ENCODE measurements around the gene P4HA2. TPM values are rescaled to one million over a fixed set of nuclear protein-coding genes. Genes with fewer than 3 reads are reported as not detected.

Gene P4HA2
- total and polyA plus RNA-seq, 2 experiments from 2014 or later, result 5.9 to 8.0 TPM

DNA sequence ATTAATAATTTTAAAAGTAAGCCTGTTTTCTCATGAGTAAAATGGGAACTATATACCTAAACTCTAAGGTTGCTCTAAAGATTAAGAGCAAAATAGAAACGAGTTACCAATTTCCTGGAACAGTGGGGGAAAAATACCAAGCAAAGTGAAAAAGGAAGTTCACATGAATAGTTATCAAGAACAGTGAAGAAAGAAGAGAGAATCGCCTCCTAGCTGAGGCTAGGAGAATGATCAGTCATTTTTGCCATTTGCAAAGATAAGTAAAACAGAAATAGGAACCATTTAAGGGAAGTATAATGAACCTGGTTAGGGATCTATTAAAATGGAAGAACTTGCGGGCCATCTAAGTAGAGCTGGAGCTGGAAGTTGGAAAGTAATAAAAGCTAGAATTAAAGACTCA lies 50.7 kb downstream of the P4HA2 start:
- no peaks in the 10 kb centered on the region for H4K20me1 ChIP-seq (replicated peaks; ENCODE audit: insufficient read depth)
- no peak overlapping the region for H3K4me2 ChIP-seq
- ATAC-seq (no peak), DNase-seq (ENCODE audit: low spot score) (no peak)
- H3K4me1 Mint-ChIP-seq, result peaks cover 19% of the 10 kb centered on the region; the same call in 2 of the 3 replicates
- H2AFZ ChIP-seq, result no peak overlapping the region
- no peaks in the 10 kb centered on the region for H3K79me2 ChIP-seq (replicated peaks; ENCODE audit: insufficient read depth)
- H3K27ac ChIP-seq (ENCODE audit: low read depth), result no peak overlapping the region
- H3K4me1 ChIP-seq (ENCODE audit: insufficient read depth), result peaks cover 3% of the 10 kb centered on the region; the same call in 1 of the 2 replicates
- TF ChIP-seq JUNB (IDR thresholded peaks at IDR 0.05; ENCODE audit: unreplicated experiment) (no peak), CREB1 (CRISPR knock-in tag; IDR thresholded peaks at IDR 0.05; ENCODE audit: low read depth) (no peak), POLR2AphosphoS5 (IDR thresholded peaks at IDR 0.05; ENCODE audit: low read depth) (no peak), EZH2phosphoT487 (IDR thresholded peaks at IDR 0.05; ENCODE audit: unreplicated experiment) (no peak), EZH2 (IDR thresholded peaks at IDR 0.05; ENCODE audit: low read depth, unreplicated experiment) (no peak), ZNF331 (CRISPR knock-in tag; IDR thresholded peaks at IDR 0.05; ENCODE audit: low read depth) (no peak), ZNF114 (CRISPR knock-in tag; IDR thresholded peaks at IDR 0.05) (no peak), NANOG (IDR thresholded peaks at IDR 0.05; ENCODE audit: borderline replicate concordance) (no peak), STAT1 (IDR thresholded peaks at IDR 0.05; ENCODE audit: unreplicated experiment) (no peak), REST (IDR thresholded peaks at IDR 0.05; ENCODE audit: unreplicated experiment) (no peak)
- TF ChIP-seq, protein P1, sequence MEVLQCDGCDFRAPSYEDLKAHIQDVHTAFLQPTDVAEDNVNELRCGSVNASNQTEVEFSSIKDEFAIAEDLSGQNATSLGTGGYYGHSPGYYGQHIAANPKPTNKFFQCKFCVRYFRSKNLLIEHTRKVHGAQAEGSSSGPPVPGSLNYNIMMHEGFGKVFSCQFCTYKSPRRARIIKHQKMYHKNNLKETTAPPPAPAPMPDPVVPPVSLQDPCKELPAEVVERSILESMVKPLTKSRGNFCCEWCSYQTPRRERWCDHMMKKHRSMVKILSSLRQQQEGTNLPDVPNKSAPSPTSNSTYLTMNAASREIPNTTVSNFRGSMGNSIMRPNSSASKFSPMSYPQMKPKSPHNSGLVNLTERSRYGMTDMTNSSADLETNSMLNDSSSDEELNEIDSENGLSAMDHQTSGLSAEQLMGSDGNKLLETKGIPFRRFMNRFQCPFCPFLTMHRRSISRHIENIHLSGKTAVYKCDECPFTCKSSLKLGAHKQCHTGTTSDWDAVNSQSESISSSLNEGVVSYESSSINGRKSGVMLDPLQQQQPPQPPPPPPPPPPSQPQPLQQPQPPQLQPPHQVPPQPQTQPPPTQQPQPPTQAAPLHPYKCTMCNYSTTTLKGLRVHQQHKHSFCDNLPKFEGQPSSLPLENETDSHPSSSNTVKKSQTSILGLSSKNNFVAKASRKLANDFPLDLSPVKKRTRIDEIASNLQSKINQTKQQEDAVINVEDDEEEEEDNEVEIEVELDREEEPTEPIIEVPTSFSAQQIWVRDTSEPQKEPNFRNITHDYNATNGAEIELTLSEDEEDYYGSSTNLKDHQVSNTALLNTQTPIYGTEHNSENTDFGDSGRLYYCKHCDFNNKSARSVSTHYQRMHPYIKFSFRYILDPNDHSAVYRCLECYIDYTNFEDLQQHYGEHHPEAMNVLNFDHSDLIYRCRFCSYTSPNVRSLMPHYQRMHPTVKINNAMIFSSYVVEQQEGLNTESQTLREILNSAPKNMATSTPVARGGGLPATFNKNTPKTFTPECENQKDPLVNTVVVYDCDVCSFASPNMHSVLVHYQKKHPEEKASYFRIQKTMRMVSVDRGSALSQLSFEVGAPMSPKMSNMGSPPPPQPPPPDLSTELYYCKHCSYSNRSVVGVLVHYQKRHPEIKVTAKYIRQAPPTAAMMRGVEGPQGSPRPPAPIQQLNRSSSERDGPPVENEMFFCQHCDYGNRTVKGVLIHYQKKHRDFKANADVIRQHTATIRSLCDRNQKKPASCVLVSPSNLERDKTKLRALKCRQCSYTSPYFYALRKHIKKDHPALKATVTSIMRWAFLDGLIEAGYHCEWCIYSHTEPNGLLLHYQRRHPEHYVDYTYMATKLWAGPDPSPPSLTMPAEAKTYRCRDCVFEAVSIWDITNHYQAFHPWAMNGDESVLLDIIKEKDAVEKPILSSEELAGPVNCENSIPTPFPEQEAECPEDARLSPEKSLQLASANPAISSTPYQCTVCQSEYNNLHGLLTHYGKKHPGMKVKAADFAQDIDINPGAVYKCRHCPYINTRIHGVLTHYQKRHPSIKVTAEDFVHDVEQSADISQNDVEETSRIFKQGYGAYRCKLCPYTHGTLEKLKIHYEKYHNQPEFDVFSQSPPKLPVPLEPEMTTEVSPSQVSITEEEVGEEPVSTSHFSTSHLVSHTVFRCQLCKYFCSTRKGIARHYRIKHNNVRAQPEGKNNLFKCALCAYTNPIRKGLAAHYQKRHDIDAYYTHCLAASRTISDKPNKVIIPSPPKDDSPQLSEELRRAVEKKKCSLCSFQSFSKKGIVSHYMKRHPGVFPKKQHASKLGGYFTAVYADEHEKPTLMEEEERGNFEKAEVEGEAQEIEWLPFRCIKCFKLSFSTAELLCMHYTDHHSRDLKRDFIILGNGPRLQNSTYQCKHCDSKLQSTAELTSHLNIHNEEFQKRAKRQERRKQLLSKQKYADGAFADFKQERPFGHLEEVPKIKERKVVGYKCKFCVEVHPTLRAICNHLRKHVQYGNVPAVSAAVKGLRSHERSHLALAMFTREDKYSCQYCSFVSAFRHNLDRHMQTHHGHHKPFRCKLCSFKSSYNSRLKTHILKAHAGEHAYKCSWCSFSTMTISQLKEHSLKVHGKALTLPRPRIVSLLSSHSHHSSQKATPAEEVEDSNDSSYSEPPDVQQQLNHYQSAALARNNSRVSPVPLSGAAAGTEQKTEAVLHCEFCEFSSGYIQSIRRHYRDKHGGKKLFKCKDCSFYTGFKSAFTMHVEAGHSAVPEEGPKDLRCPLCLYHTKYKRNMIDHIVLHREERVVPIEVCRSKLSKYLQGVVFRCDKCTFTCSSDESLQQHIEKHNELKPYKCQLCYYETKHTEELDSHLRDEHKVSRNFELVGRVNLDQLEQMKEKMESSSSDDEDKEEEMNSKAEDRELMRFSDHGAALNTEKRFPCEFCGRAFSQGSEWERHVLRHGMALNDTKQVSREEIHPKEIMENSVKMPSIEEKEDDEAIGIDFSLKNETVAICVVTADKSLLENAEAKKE (CRISPR knock-in tag; IDR thresholded peaks at IDR 0.05), result no peak
- TF ChIP-seq, protein P2, sequence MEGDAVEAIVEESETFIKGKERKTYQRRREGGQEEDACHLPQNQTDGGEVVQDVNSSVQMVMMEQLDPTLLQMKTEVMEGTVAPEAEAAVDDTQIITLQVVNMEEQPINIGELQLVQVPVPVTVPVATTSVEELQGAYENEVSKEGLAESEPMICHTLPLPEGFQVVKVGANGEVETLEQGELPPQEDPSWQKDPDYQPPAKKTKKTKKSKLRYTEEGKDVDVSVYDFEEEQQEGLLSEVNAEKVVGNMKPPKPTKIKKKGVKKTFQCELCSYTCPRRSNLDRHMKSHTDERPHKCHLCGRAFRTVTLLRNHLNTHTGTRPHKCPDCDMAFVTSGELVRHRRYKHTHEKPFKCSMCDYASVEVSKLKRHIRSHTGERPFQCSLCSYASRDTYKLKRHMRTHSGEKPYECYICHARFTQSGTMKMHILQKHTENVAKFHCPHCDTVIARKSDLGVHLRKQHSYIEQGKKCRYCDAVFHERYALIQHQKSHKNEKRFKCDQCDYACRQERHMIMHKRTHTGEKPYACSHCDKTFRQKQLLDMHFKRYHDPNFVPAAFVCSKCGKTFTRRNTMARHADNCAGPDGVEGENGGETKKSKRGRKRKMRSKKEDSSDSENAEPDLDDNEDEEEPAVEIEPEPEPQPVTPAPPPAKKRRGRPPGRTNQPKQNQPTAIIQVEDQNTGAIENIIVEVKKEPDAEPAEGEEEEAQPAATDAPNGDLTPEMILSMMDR (conservative IDR thresholded peaks at IDR 0.05; ENCODE audit: low read depth in 2 of 2), result no peak; a peak in 2 of 4 replicates
- TF ChIP-seq, protein P3, sequence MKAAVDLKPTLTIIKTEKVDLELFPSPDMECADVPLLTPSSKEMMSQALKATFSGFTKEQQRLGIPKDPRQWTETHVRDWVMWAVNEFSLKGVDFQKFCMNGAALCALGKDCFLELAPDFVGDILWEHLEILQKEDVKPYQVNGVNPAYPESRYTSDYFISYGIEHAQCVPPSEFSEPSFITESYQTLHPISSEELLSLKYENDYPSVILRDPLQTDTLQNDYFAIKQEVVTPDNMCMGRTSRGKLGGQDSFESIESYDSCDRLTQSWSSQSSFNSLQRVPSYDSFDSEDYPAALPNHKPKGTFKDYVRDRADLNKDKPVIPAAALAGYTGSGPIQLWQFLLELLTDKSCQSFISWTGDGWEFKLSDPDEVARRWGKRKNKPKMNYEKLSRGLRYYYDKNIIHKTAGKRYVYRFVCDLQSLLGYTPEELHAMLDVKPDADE (IDR thresholded peaks at IDR 0.05), result no peak
- no peak overlapping the region for H3K4me3 ChIP-seq
- H3K27ac Mint-ChIP-seq, result no peak overlapping the region
- peaks cover 4% of the 10 kb centered on the region for H3K27me3 Mint-ChIP-seq (ENCODE audit: insufficient read depth, low read depth, poor library complexity)
- H3K9me2 ChIP-seq (ENCODE audit: insufficient read depth), result no peaks in the 10 kb centered on the region
- H3K36me3 Mint-ChIP-seq (ENCODE audit: low read depth), result no peaks in the 10 kb centered on the region
- H3K9me3 Mint-ChIP-seq, result no peaks in the 10 kb centered on the region
- H3K27me3 ChIP-seq (ENCODE audit: insufficient read depth), result no peaks in the 10 kb centered on the region
- no peaks in the 10 kb centered on the region for H3K36me3 ChIP-seq (ENCODE audit: insufficient read depth)
- H3F3A ChIP-seq (replicated peaks; ENCODE audit: low read depth), result no peaks in the 10 kb centered on the region
- no peak overlapping the region for H3K4me3 Mint-ChIP-seq

Measured in GM23338 (cell line).